CD4-positive, alpha-beta T cell treated with Interleukin-12 subunit alpha and Interleukin-12 subunit beta, for 1 hour (primary cell): ENCODE measurements around the gene DLG3.

Source experiments
- DNase-seq: peaks from one replicate; pipeline ENCODE4 v3.0.0-alpha.2; 2020

The DLG3 gene

GRCh38 chrX:70437921-70438665, 6.5 kb upstream of the DLG3 start:
- no peak for DNase-seq

GRCh38 chrX:70439016-70439415, 5.6 kb upstream of the DLG3 start:
- no peak for DNase-seq

- DNase-seq: no peak
Measured at GRCh38 chrX:70442224-70442623, 2.4 kb upstream of the DLG3 start.

GRCh38 chrX:70444946-70445656, 466 bp downstream of the DLG3 start:
- DNase-seq: no peak

- no peak for DNase-seq
Measured at GRCh38 chrX:70445951-70446350, 1.3 kb downstream of the DLG3 start.

GRCh38 chrX:70446380-70447350, 2.0 kb downstream of the DLG3 start:
- DNase-seq: no peak

GRCh38 chrX:70449457-70449966, 4.9 kb downstream of the DLG3 start:
- DNase-seq: no peak

GRCh38 chrX:70452143-70452733, 7.6 kb downstream of the DLG3 start:
- DNase-seq: peak; percentile 67

- DNase-seq: no peak
Measured at GRCh38 chrX:70453024-70453618, 8.5 kb downstream of the DLG3 start.

- DNase-seq: peak; percentile 83
Measured at GRCh38 chrX:70454441-70455365, 10.1 kb downstream of the DLG3 start.

GRCh38 chrX:70455366-70456202, 10.9 kb downstream of the DLG3 start:
- DNase-seq: no peak

GRCh38 chrX:70456256-70456655, 11.6 kb downstream of the DLG3 start:
- no peak for DNase-seq

GRCh38 chrX:70461026-70461425, 16.4 kb downstream of the DLG3 start:
- DNase-seq: no peak

GRCh38 chrX:70464051-70464450, 19.4 kb downstream of the DLG3 start:
- DNase-seq: no peak

GRCh38 chrX:70466968-70467367, 22.3 kb downstream of the DLG3 start:
- no peak for DNase-seq

GRCh38 chrX:70468709-70469108, 24.1 kb downstream of the DLG3 start:
- no peak for DNase-seq

GRCh38 chrX:70470850-70471289, 26.2 kb downstream of the DLG3 start:
- no peak for DNase-seq

- no peak for DNase-seq
Measured at GRCh38 chrX:70476166-70476933, 31.7 kb downstream of the DLG3 start.
